Measurements from ENCODE around the gene NKTR. TPM values are rescaled to one million over a fixed set of nuclear protein-coding genes. Genes with fewer than 3 reads are reported as not detected.

The NKTR gene
- total RNA-seq, 1 experiment from 2014 or later, result 9.4 TPM

GRCh38 chr3:42649783-42650182 lies 49.3 kb downstream of the NKTR start:
- DNase-seq (ENCODE audit: low read depth), result no peak

DNA sequence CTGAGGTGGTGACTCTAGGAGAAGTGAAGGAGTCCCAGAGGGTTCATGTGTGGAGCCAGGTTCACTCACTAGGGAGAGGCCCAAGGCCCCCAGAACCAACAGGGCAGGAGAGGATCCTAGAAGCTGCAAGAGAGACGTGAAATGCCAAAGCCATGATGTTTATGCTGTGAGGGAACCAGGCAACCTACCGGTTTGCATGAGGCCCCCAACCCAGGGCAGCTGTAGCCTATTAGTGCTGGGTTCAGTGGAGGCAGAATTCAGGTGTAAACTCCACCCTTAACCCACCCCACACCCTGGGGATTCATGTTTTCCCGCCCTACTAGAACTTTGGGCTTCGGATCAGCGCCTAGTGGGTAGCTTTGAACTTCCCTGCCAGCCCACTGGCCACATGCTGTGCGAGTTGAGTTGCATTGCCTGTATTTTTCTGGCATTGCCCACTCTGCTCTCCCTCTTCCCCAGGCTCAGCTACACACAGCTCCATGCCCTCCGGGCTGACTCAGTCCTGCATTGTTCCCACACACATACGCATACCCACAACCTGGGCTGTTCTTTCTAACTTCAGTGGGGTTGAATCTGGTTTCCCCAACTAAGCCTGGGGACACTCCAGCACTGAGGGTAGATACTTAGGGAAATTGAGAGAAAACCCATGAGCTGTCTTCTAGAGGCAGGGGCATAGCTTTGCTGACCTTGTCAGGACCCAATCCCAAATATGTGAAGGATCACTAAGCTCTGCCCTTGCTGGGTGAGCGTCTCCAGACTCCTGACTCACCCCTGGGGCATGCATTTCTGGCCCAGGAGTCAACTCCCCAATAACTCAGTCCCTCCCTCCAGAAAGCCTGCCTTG lies 51.0 kb downstream of the NKTR start:
- peak; percentile 85 for DNase-seq (ENCODE audit: low read depth)

DNA sequence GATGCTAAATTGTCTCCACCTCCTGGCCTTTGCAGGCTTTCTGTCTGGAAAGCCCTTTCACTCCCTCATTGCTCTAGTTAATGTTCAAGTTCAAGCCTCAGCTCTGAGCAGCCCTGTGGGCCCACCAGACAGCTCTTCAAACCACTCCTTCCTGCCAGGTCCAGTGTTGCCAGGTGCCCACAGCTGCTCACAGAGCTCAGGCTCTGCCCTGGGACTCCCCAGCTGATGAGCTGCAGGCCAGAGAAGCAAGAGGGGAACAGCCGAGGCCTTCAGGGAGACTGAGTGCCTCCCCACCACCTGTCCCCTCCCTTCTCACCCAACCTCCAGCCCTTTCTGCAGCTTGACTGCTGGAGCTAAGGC lies 51.7 kb downstream of the NKTR start:
- DNase-seq (ENCODE audit: low read depth), result peak; percentile 31

DNA sequence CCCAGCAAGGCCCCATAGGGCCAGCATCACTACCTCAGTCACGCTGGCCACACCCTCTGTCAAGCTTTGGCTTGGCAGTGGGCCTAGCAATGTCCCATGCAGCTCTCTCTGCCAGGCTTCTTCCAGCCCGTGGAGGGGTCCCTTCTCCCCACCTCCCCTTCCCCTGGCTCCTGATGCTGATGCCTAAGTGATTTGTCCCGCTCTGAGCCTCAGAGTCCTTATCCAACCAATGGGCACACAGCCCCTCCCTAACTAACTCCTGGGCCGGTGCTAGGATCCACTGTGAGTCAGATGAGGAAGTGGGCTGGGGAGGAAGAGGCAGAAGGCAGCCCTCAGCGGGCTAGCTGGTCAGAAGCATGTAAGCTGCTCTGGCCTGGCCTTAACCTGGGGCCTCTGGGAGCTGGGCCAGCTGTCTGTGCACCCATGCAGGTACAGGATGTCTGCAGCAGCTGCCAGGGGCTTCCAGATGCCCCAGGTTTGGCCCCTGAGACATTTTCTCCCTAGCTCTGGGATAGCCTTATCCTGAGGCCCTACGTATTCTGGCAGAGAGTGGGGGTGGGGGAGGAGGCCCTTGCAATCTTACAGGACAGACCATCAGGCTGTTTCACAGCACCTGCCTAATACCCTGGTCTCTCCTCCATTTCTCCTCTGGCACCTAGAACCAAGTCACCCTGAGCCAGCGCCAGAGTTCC lies 52.3 kb downstream of the NKTR start:
- peak; percentile 84 for DNase-seq (ENCODE audit: low read depth)

GRCh38 chr3:42653303-42653559 lies 52.7 kb downstream of the NKTR start:
- DNase-seq (ENCODE audit: low read depth), result no peak

DNA sequence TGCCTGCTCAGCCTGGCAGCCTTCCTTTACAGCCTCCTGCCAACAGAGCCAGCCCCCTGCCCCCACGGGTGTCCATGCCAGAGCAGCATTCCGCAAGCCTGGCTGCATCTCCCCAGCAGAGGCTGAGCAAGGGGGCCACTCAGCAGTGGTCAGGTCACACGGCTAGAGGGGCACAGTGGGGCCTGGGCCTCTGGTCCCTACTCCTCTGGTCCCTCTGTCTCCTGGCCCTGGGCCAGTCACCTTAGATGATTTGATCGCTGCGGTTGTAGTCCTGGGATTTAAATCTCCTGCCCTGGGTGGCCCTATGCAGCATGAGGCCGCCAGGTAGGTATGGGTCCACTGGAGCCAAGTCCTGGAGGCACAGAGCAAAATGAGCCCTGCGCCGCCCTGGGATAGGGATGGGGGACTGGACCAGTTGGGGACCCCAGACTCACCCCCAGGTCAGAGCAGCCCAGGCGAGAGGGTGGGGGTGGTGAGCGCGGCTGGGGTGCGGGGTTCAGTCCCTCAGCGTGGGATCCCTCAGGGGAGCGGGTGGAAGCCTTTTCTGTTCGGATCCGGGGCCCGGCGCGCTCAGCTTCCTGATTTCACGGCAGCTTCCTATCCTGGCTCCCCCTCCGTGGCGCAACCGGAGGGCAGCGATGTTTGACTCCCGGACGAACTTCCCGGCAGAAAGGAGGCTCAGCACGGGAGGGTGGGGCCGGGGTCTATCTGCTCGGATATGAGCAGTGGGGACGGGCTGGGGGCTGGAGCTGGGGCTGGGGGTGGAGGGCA lies 53.3 kb downstream of the NKTR start, which contains the start of gene ZBTB47:
ZBTB47 (plus strand) TSS at position 138 of the 771 bp plus-strand sequence. CDS start 4,659 bp downstream, outside the sequence.
- peak; percentile 50 for DNase-seq (ENCODE audit: low read depth)

DNA sequence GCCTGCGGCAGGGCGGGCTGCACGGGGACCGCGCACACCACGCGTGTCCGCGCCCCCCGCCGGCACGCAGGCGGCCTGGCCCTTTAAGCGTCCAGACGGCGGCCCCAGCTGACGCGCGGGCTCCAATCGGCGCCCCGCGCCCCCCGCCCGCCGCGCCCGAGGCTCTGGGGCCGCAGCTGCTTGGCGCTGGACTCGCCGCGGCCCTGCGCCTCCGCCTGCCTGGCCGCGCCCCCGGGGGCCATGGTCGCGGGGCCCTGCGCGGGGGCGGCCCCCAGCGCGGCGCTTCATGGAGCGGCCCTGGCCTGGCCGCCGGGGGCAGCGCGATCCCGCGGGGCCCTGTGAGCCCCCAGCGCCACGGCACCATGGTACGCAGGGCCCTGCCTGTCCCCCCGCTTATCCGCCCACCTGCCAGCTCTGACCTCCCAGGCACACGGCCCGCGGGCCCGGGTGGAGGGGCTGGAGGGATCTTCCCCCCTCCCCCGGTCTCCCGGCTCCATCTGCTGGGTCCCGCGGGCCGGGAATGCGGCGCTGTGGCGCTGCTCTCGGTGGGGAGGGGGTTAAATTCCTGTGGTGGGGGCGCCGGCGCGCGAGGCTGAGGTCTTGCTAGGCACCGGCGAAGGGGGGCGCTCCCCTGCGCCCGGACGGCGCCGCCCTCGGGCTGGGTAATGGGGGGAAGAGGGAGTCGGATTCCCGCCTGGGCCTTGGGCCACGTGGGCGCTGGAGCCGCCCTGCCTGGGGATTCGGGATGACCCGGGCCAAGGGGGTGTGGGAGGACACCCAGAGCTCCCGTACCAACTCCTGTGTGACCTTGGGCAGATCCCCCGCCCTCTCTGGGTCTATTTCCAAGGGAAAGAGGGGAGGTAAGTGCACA lies 54.1 kb downstream of the NKTR start:
- DNase-seq (ENCODE audit: low read depth), result peak; percentile 39

DNA sequence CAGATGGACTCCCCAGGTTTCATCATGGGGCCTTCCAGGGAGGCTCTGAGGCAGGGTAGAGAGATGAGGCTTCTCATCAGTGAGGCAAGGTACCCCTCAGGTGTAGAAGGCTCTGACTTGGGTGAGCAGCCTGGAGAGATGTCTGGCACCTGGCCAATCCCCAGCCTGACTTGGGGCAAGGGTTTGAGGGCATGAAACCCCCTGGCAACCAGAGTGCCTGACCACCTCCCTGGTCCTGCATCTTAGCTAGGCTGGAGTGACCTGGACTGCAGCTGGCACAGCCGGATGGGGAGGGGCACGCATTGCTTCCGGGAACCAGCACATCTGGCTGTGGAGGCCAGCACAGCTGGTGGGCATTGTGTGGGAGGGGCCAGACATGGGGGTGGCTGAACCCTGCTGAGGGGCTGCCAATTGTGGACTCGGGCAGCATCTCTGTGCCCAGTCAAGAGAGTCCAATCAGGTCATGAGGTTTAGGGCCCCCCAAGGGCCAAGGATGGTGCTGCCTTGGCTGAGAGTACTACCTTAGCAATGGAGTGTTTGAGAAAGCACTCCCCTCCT lies 54.9 kb downstream of the NKTR start:
- no peak for DNase-seq (ENCODE audit: low read depth)

DNA sequence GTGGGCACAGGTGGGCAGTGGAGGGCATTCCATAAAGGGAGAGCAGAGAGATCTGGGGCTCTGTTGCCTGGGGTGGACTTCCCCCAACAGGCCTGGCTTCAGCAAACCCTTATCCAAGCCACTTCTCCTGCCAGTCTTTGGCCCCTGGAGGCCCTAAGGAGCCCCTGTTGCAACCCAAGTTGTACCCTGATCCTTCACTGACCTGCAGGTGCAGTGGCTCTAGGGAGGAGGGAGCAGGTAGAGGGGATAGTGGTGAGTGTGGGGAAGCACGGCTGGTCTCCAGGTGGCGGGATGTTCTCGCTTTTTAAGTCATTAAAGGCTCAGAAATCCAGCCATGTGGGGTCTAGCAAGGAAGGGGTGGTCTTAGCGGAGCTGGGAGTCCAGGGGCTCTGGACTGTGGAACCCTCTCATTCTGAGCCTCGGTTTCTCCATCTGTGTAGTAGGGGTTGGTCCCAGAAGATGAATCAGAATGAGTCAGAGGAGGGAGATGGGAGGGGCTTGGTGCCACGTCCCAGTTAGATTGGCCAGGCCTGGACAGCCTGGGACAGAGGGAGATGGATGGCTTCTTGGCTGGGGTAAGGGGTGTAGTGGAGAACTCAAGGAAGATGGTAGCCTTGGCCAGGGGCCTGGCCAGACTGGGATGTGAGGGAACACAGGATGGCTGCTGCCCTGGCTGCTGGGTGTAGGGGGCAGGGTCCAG lies 55.6 kb downstream of the NKTR start:
- DNase-seq (ENCODE audit: low read depth), result peak; percentile 60

DNA sequence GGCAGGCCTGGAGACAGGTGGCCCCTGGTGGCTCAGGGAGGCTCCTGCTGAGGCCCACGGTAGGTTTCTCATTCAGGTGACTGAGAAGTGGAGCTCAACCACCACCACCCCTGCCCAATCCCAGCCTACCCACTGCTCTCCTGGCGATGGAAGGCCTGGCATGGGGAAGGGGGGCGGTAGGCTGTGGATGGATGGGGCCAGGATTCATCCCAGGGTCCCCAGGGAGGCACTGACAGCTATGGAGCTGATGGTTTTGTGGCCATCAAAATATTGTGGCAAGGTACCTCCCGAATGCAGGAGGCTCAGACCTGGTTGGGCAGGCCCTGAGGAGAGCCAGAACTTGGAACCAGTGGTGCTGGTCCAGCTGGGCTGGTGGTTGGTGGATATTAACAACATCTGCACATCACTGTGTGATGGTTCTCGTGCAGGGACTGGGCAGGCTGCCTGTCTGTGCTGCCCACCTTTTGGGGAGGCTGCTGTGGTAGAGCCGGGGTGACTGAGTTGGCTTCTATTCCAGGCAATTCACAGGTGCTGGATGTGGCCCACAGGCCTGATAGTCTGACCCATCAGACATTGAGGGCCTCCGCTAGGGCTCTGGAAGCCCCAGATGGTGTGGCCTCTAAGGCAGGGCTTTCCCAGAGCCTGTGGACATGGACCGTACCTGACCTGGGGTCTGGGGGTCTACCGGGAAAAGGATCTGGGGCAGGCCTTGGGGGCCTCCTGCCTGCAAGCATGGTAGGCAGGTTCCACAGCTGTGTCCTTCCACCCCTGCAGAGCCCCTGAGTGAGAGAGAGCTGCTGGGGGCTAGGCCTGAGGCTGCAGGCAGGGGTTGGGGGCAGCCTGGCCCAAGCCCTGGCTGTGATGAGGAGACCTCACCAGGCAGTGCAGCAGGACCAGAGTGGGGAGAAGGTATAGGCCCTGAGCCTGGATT lies 56.5 kb downstream of the NKTR start:
- no peak for DNase-seq (ENCODE audit: low read depth)

DNA sequence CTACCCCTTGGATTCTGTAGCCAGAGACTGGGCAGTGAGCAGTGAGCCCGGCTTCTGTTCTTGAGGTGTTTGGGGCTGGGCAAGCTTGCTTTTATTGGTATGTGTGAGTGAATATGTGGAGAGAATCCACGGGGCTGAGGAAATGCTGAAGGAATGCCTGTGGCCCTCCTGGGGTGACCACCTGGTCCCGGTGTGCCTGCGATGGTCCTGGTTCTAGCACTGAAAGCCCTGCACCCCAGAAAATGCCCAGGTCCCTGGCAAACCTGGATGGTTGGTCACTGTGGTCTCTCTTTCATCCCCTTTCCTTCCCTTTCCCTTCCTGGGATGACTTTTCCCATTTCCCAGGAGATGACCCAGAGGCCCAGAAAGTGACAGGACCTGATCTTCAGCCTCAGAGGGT lies 57.2 kb downstream of the NKTR start:
- no peak for DNase-seq (ENCODE audit: low read depth)

GRCh38 chr3:42658091-42658770 lies 57.7 kb downstream of the NKTR start:
- DNase-seq (ENCODE audit: low read depth), result no peak

DNA sequence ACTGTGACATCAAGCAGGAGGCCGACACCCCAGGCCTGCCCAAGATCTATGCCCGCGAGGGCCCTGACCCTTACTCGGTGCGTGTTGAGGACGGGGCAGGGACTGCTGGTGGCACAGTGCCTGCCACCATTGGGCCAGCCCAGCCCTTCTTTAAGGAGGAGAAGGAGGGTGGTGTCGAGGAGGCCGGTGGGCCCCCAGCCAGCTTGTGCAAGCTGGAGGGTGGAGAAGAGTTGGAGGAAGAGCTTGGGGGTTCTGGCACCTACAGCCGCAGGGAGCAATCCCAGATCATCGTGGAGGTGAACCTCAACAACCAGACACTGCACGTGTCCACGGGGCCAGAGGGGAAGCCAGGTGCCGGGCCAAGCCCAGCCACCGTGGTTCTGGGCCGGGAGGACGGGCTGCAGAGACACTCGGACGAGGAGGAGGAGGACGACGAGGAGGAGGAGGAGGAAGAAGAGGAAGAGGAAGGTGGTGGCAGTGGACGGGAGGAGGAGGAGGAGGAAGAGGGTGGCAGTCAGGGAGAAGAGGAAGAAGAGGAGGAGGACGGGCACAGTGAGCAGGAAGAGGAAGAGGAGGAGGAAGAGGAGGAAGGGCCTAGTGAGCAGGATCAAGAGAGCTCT lies 58.4 kb downstream of the NKTR start:
- DNase-seq (ENCODE audit: low read depth), result no peak

DNA sequence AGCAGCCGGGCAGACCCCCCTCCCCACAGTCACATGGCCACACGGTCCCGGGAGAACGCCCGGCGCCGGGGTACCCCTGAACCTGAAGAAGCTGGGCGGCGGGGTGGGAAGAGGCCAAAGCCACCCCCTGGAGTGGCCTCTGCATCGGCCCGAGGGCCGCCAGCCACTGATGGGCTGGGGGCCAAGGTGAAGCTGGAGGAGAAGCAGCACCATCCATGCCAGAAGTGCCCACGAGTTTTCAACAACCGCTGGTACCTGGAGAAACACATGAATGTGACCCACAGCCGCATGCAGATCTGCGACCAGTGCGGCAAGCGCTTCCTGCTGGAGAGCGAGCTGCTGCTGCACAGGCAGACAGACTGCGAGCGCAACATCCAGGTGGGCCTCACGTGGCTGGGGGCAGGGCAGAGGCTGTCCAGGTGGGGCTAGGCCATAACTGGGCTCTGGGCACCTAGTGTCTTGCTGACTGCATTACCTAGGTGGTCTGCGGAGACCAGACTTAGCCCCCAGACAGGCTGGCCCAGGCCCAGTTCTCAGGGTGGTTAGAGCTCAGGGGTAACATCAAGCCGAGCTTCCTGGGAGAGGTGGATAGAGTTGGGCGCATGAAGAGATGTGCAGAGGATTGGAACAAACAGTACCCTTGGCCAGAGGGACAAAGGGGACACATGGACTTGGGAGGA lies 59.1 kb downstream of the NKTR start:
- DNase-seq (ENCODE audit: low read depth), result no peak

DNA sequence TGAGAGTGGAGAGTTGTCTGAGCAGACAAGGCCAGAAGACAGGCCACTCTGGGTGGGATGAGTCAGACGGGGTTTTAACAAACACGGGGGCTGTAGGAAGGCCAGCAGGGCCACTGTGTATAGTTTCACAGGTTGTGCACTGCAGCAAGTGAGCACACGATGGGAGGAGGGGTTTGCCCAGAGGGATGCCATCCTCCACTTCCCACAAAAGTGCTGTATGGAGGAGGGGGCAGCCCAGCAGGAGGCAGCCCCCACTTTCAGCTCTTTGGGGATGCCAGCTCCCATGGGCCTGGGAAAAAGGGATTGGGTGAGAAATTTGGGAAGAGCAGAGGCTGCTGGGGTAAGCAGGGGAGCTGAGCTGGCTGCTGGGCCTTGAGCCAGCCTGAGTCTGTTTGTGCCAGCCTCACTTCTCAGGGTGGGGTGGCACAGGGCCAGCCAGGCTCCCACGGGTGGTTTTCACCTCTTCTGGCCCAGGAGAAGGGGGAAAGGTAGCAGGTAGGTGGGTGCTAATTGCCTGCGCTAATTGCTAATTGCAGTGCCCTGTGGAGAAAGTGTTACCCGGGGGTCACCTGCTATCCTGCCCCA lies 59.7 kb downstream of the NKTR start:
- DNase-seq (ENCODE audit: low read depth), result no peak

DNA sequence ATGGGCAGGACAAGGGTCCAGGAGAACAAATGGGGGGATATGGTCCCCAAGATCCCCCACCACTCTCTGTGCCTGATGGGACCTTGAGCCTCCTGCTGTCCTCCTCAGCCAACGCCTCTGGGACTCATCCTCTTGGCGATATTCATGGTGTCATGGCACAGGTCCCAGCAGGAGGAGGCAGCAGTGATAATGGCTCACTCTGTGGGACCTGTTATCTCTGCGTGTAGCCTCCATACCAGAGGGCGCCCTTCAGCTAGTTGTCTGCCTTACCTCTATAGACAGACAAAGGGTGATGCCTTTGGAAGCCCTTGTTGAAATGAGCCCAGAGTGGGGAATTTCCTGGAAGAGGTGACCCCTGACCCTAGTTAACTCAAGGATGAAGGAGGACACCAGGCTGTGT lies 60.4 kb downstream of the NKTR start:
- DNase-seq (ENCODE audit: low read depth), result no peak

DNA sequence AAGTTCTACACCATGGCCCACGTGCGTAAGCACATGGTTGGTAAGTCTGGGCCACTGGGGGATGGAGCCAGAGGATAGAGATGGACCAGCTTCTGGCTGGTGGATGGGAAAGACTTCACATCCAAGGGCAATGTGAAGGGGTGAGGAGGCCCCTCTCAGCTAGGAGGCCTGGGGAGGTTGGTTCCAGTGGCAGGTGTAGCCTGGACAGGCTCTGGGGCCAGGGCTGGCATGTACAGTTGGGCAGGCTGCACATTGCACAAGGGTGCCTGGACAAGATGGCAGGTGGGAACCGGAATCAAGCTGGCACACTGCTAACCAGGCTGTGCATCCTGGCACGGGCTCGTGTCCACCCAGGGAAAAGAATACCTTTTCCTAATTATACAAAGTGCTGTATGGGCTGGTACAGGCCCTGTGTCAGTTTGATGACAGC lies 61.1 kb downstream of the NKTR start:
- DNase-seq (ENCODE audit: low read depth), result no peak
